ENCODE data around the gene CYP39A1. TPM values are rescaled to one million over a fixed set of nuclear protein-coding genes. Genes with fewer than 3 reads are reported as not detected.

CYP39A1 gene, protein sequence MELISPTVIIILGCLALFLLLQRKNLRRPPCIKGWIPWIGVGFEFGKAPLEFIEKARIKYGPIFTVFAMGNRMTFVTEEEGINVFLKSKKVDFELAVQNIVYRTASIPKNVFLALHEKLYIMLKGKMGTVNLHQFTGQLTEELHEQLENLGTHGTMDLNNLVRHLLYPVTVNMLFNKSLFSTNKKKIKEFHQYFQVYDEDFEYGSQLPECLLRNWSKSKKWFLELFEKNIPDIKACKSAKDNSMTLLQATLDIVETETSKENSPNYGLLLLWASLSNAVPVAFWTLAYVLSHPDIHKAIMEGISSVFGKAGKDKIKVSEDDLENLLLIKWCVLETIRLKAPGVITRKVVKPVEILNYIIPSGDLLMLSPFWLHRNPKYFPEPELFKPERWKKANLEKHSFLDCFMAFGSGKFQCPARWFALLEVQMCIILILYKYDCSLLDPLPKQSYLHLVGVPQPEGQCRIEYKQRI
- 0.09 and 0.18 TPM in 2 replicates for total RNA-seq

DNA sequence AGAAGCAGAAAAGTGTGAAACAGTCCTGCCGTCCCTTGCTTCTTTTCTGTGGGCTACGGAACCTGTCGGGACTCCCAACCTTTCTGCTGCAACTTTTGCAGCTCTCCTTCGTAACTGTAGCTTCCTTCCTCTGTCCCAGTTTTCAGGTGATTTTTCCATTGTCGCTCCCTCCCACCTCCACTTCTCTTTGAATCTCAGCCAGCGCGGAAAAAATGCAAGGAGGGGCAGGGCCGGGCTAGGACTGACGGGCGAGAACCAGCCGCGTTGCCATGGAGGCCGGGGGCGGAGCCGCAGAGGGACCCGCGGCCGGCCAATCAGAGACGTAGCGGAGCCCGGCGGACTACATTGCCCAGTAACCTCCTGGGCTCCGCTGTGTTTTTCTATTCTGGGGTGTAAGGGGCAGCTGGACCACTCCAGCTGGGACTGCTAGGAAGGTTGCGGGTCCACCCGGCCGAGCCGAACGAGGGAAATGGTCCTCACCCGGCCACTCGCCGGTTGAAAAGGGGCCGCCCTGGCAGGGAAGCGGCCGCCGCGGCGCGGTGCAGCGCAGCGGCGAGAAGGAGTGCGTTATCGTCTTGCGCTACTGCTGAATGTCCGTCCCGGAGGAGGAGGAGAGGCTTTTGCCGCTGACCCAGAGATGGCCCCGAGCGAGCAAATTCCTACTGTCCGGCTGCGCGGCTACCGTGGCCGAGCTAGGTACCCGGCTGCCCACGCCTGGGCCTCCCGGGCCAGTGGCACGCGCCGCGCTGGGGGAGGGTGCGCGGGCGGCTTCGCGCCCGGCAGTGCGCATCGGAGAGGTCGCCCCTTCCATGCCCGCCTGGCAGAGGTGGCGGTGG lies at the start of gene CYP39A1, which contains the start of gene SLC25A27:
CYP39A1 (minus strand) TSS at position 216 of the 836 bp plus-strand sequence. CDS start 236 bp downstream, outside the sequence.
SLC25A27 (plus strand) TSS at position 373 of the 836 bp plus-strand sequence; CDS start at position 591, 218 bp downstream.

DNA sequence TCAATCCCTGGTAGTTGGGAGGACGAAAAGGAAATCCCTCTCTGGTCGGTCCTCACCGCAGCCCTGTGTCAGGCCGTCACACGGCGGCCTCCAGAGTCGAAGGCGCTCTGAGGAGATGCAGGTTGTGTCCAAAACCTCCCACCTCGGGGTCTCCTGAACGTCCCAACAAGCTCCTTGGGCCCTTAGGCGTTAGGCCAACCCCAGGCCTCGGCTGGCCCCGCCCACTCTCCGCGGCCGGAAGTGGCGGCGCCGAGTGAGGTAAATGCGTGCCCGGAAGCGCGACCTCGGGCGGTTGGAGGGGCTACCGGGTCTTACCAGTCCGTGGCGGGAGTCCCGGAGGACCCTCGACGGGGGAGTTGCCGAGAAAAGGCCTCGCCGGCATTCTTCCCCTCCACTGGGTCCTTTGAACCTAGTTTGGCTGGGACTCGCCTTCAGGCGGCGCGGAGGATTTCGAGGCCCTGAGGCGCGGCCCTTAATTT lies 35.0 kb upstream of the CYP39A1 start, which contains the start of gene TDRD6:
TDRD6 (plus strand) TSS at position 267 of the 479 bp plus-strand sequence. CDS start 244 bp downstream, outside the sequence.

Other genes with a start within 250 kb of the CYP39A1 start
- gene RCAN2, start 161.4 kb downstream of the CYP39A1 start, total RNA-seq: 0.09 TPM in 2 replicates
- 1.1 and 1.9 TPM in 2 replicates for gene SLC25A27, start 157 bp upstream of the CYP39A1 start, total RNA-seq
- under 0.01 and 0.09 TPM in 2 replicates for gene TDRD6, start 35.1 kb upstream of the CYP39A1 start, total RNA-seq
- 0.27 TPM in 1 of 2 replicates, not detected in the other for gene PLA2G7, start 82.6 kb upstream of the CYP39A1 start, total RNA-seq
- not detected in 2 replicates for gene ANKRD66, start 94.1 kb upstream of the CYP39A1 start, total RNA-seq
- not detected in 2 replicates for gene MEP1A, start 140.6 kb upstream of the CYP39A1 start, total RNA-seq

Data from endothelial cell of coronary artery (primary cell).